A673 (cell line): ENCODE results near the gene CDH4. TPM values are rescaled to one million over a fixed set of nuclear protein-coding genes. Genes with fewer than 3 reads are reported as not detected.

Experiments used
- BruUV-seq: library from RNA; stranded (reverse); fragments of 400-500 nt; replicated peaks from 2 replicates; lab custom pipeline; 2021; lab: Mats Ljungman, UMichigan
- CTCF ChIA-PET: fragments of 300-600 bp; sonication (Branson Sonifier 250); formaldehyde crosslinking; loops from one replicate; lab custom pipeline; 2022; ENCODE audit warnings: antibody characterized with exemption; lab: Charles Lee
- POLR2A ChIA-PET: fragments of 300-600 bp; sonication (Branson Sonifier 250); formaldehyde crosslinking; loops from one replicate; lab custom pipeline; 2022; ENCODE audit warnings: antibody characterized with exemption; ENCODE audit not compliant: low non-redundant PET; lab: Charles Lee
- DNase-seq: peaks from one replicate; pipeline ENCODE4 v3.0.0-alpha.2; 2015; ENCODE audit warnings: low spot score
- H3K27ac ChIP-seq: fragments of 200-600 bp; sonication (generic); 2 replicates; pipeline ENCODE4 v1.5.1; 2016; ENCODE audit warnings: mixed run types, low read depth, mild to moderate bottlenecking, mixed read lengths, antibody characterized with exemption, low read length; ENCODE audit not compliant: poor library complexity, severe bottlenecking
- H3K27me3 ChIP-seq: fragments of 200-600 bp; sonication (generic); replicated peaks from 2 replicates; pipeline ENCODE4 v1.6.1; 2017; ENCODE audit warnings: mixed run types, low read depth, mild to moderate bottlenecking, mixed read lengths, antibody characterized with exemption, low read length; ENCODE audit not compliant: insufficient read depth, poor library complexity
- H3K36me3 ChIP-seq: fragments of 200-600 bp; sonication (generic); 2 replicates; pipeline ENCODE4 v1.6.1; 2016; ENCODE audit warnings: mixed run types, mild to moderate bottlenecking, mixed read lengths, antibody characterized with exemption, low read length; ENCODE audit not compliant: insufficient read depth, poor library complexity, severe bottlenecking
- H3K4me1 ChIP-seq: fragments of 200-600 bp; sonication (generic); 2 replicates; pipeline ENCODE4 v1.6.1; 2017; ENCODE audit warnings: mixed run types, mild to moderate bottlenecking, mixed read lengths, antibody characterized with exemption, low read length; ENCODE audit not compliant: insufficient read depth, poor library complexity, severe bottlenecking
- H3K4me3 ChIP-seq: fragments of 200-600 bp; sonication (generic); 2 replicates; pipeline ENCODE4 v1.5.1; 2016; ENCODE audit warnings: low read depth, mixed run types, mild to moderate bottlenecking, mixed read lengths, low read length; ENCODE audit not compliant: poor library complexity, severe bottlenecking
- H3K9me3 ChIP-seq: fragments of 200-600 bp; sonication (generic); 2 replicates; pipeline ENCODE4 v1.6.1; 2016; ENCODE audit warnings: mixed run types, low read depth, mild to moderate bottlenecking, mixed read lengths, antibody characterized with exemption, low read length; ENCODE audit not compliant: poor library complexity, severe bottlenecking
- EZH2 ChIP-seq: fragments of 200-600 bp; sonication (generic); IDR thresholded peaks from 2 replicates; pipeline ENCODE4 v1.6.1; 2017; ENCODE audit warnings: borderline replicate concordance, low read depth, mild to moderate bottlenecking, mixed read lengths, antibody characterized with exemption, low read length; ENCODE audit not compliant: poor library complexity, severe bottlenecking
- intact Hi-C: fragments of 100-400 bp; cut with micrococcal nuclease; formaldehyde crosslinking; loops from one replicate; pipeline ENCODE4 v1.10.0; 2022; ENCODE audit not compliant: unreplicated experiment
- total RNA-seq: library from RNA; stranded (reverse); gene quantifications from 2 replicates; pipeline ENCODE4 v1.2.3, GENCODE V29; 2021
- TF ChIP-seq, protein P1 (sequence below): fragments of 300-800, 200-600 bp; sonication (generic); conservative IDR thresholded peaks from 2 replicates; pipeline ENCODE4 v1.5.1; 2017; ENCODE audit warnings: low read depth, mild to moderate bottlenecking, antibody characterized with exemption, low read length, moderate library complexity, mixed read lengths

Gene CDH4
- total RNA-seq, 1 experiment from 2014 or later: 8.3 TPM

DNA sequence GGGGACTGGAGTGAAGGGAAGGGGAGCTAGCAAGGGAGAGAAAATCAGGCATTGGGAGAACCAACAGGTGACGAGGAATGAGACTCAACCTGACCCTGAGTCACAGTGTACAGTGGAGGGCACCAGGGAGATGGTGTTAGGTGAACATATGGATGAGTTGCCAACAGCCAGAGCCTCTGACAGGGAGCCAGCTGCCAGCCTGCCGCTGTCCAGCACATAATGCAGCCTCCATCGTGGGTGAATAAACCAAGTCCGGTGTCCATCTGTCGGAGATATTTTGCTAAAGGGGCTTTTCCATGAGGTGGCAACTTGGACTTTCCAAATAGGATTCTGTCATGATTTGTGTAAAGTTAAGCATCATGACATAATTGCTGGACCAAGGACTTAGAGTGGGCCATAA, 88.1 kb downstream of the CDH4 start:
- Histone ChIP-seq H3K9me3 (no peaks in the 10 kb centered on the region), H3K4me1 (no peaks in the 10 kb centered on the region), H3K36me3 (no peaks in the 10 kb centered on the region), H3K27me3 (peaks cover 35% of the 10 kb centered on the region), H3K27ac (no peak overlapping the region), H3K4me3 (no peak overlapping the region)
- intact Hi-C loops: no loop called here
- ChIA-PET CTCF (no interaction called here), POLR2A (no interaction called here)
- no TSS peak for BruUV-seq
- no peak for DNase-seq
- TF ChIP-seq, protein P1, sequence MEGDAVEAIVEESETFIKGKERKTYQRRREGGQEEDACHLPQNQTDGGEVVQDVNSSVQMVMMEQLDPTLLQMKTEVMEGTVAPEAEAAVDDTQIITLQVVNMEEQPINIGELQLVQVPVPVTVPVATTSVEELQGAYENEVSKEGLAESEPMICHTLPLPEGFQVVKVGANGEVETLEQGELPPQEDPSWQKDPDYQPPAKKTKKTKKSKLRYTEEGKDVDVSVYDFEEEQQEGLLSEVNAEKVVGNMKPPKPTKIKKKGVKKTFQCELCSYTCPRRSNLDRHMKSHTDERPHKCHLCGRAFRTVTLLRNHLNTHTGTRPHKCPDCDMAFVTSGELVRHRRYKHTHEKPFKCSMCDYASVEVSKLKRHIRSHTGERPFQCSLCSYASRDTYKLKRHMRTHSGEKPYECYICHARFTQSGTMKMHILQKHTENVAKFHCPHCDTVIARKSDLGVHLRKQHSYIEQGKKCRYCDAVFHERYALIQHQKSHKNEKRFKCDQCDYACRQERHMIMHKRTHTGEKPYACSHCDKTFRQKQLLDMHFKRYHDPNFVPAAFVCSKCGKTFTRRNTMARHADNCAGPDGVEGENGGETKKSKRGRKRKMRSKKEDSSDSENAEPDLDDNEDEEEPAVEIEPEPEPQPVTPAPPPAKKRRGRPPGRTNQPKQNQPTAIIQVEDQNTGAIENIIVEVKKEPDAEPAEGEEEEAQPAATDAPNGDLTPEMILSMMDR: no peak
- TF ChIP-seq EZH2: no peak

DNA sequence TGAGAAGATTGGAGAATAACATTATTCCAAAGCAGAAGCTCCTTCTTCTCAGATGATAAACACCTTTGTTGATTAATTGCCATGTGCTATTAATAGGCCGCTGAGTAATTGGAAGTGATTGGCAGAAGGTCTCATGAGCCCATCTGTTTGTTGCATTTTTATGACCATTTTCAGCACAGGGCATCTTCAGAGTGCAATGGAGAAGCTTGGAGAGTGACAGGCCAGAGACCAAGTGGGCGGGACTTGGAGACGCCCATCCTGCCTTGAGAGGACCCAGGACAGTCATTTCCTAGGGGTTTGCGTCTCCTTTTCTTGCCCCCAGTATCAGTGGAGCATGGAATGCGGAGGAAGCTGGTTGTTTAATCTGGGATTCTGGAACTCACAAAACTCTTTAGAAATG, 89.5 kb downstream of the CDH4 start:
- Histone ChIP-seq H3K27ac (no peak overlapping the region), H3K36me3 (no peaks in the 10 kb centered on the region), H3K4me3 (no peak overlapping the region), H3K9me3 (no peaks in the 10 kb centered on the region), H3K4me1 (no peaks in the 10 kb centered on the region), H3K27me3 (peaks cover 45% of the 10 kb centered on the region)
- ChIA-PET POLR2A (no interaction called here), CTCF (no interaction called here)
- no peak for TF ChIP-seq EZH2
- TF ChIP-seq, protein P1: no peak
- no peak for DNase-seq
- intact Hi-C loops: no loop called here
- no TSS peak for BruUV-seq

DNA sequence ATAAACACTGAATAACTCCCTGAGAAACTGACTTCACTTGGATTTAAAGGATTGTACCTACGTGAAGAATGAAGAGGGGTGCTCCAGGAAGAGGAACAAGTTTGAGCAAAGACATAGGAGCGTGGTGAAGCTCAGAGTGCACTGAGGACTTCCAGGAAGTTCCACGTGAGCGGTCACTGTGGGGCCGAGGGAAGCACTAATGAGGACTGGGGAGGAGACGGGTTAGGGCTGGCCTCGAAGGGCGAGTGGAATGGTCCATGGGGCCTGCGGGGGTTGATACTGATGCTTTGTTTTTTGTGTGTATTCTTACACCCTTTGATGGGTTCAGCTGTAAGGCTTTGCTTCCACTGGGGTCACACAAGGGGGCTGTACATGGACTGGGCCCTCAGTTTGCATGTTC, 91.9 kb downstream of the CDH4 start:
- no peak for TF ChIP-seq EZH2
- TF ChIP-seq, protein P1: no peak
- no TSS peak for BruUV-seq
- no peak for DNase-seq
- ChIA-PET POLR2A (no interaction called here), CTCF (no interaction called here)
- Histone ChIP-seq H3K36me3 (no peaks in the 10 kb centered on the region), H3K9me3 (no peaks in the 10 kb centered on the region), H3K4me1 (peaks cover 12% of the 10 kb centered on the region), H3K4me3 (no peak overlapping the region), H3K27ac (no peak overlapping the region), H3K27me3 (peaks cover 52% of the 10 kb centered on the region)
- intact Hi-C loops: no loop called here
